Kasumi-1 (cell line): Measurements from ENCODE around the gene KHK.

Experiments
- DNase-seq, 2 experiments: peaks; one replicate each; lab custom pipeline; 2025; lab: John Stamatoyannopoulos, UW

The KHK gene

GRCh38 chr2:27126252-27126710 lies 39.7 kb downstream of the KHK start:
- DNase-seq, result no peak

GRCh38 chr2:27127883-27128667 lies 41.5 kb downstream of the KHK start:
- DNase-seq, result no peak

GRCh38 chr2:27128668-27129571 lies 42.3 kb downstream of the KHK start:
- no peak for DNase-seq

- DNase-seq, result no peak
Observed at GRCh38 chr2:27130396-27130795, 43.8 kb downstream of the KHK start.

GRCh38 chr2:27131429-27131828 lies 44.9 kb downstream of the KHK start:
- DNase-seq, result no peak

GRCh38 chr2:27133195-27133875 lies 46.8 kb downstream of the KHK start:
- peak in 1 of 2 experiments; percentile 46 for DNase-seq

GRCh38 chr2:27133905-27134780 lies 47.6 kb downstream of the KHK start, which contains the start of gene PREB:
Gene PREB, minus strand, starts transcription at chr2:27134636. Its CDS starts 215 bp downstream, at chr2:27134421.
- peak; percentile 79 to 89 for DNase-seq

- DNase-seq, result no peak
Observed at GRCh38 chr2:27134781-27135477, 48.4 kb downstream of the KHK start.

- DNase-seq, result no peak
Observed at GRCh38 chr2:27135478-27135955, 48.9 kb downstream of the KHK start.

GRCh38 chr2:27136751-27137150 lies 50.2 kb downstream of the KHK start:
- no peak for DNase-seq

GRCh38 chr2:27137322-27137935 lies 50.9 kb downstream of the KHK start:
- no peak for DNase-seq

- no peak for DNase-seq
Observed at GRCh38 chr2:27138111-27138510, 51.5 kb downstream of the KHK start.

GRCh38 chr2:27139310-27139709 lies 52.7 kb downstream of the KHK start, which contains the start of gene PRR30:
Gene PRR30, minus strand, starts transcription at chr2:27139410. Its CDS starts 1,081 bp downstream, at chr2:27138329.
- DNase-seq, result no peak

- DNase-seq, result no peak
Observed at GRCh38 chr2:27143285-27143684, 56.7 kb downstream of the KHK start.

GRCh38 chr2:27145682-27146081 lies 59.1 kb downstream of the KHK start:
- DNase-seq, result no peak

GRCh38 chr2:27147935-27148334 lies 61.4 kb downstream of the KHK start:
- DNase-seq, result no peak

- DNase-seq, result no peak
Observed at GRCh38 chr2:27148801-27149439, 62.3 kb downstream of the KHK start, which contains the start of gene TCF23. Gene TCF23, plus strand, starts transcription at chr2:27149004. Its CDS starts 130 bp downstream, at chr2:27149134.

- DNase-seq, result no peak
Observed at GRCh38 chr2:27149570-27150405, 63.2 kb downstream of the KHK start.
